Sigmoid colon (tissue), 7 donors: ENCODE data around the gene NRDE2. TPM values are rescaled to one million over a fixed set of nuclear protein-coding genes. Genes with fewer than 3 reads are reported as not detected.

ENCODE experiments used
- DNase-seq: peaks from one replicate; pipeline ENCODE4 v3.0.0-alpha.2; 2019
- H3K27ac ChIP-seq, 4 donors: fragments of 200-600 bp; sonication (generic); one replicate each; pipeline ENCODE4 v1.5.1; 2016 to 2019; ENCODE audit warnings: mild to moderate bottlenecking in 1 of 4
- H3K27me3 ChIP-seq, 3 donors: fragments of 200-600 bp; sonication (generic); one replicate each; pipeline ENCODE4 v1.5.1; 2019; ENCODE audit warnings: mild to moderate bottlenecking in 1 of 3
- H3K36me3 ChIP-seq, 4 donors: fragments of 200-600 bp; sonication (generic); one replicate each; pipeline ENCODE4 v1.5.1; 2016 to 2019
- H3K4me1 ChIP-seq, 4 donors: fragments of 200-600 bp; sonication (generic); one replicate each; pipeline ENCODE4 v1.5.1; 2017 to 2019
- H3K4me3 ChIP-seq, 4 donors: fragments of 200-600 bp; sonication (generic); one replicate each; pipeline ENCODE4 v1.5.1; 2017 to 2019; ENCODE audit warnings: mild to moderate bottlenecking in 2 of 4, moderate library complexity in 1 of 4
- H3K9me3 ChIP-seq, 4 donors: fragments of 200-600 bp in 3 of 4; sonication (generic) in 3 of 4; one replicate each; pipeline versions ENCODE4 v1.5.1 to v1.6.1; 2013 to 2019
- EP300 ChIP-seq, 4 donors: sonication (generic); formaldehyde crosslinking; IDR thresholded peaks; one replicate each; pipeline ENCODE4 v1.6.1; 2017; ENCODE audit warnings: antibody characterized with exemption in 4 of 4
- POLR2A ChIP-seq, 2 donors: fragments of 450-650 bp; IDR thresholded peaks; one replicate each; pipeline ENCODE4 v1.6.1; 2016; ENCODE audit warnings: antibody characterized with exemption in 2 of 2, mild to moderate bottlenecking in 2 of 2, moderate library complexity in 2 of 2
- POLR2AphosphoS5 ChIP-seq, 4 donors: sonication (generic); formaldehyde crosslinking; IDR thresholded peaks; one replicate each; pipeline ENCODE4 v1.6.1; 2017; ENCODE audit warnings: antibody characterized with exemption in 4 of 4
- WGBS, 2 donors: extraction: QIAGEN DNeasy Blood & Tissue Kit; methylation state at CpG; one replicate each; pipeline ENCODE4 v1.1.7; 2013; 5-methylcytosine and 5-hydroxymethylcytosine counted together
- intact Hi-C: fragments of 100-400 bp; cut with DNase I; formaldehyde crosslinking; loops from one replicate; pipeline ENCODE4 v1.15.1; 2023
- polyA plus RNA-seq, 3 donors: library from polyadenylated mRNA; stranded (reverse); fragments of 200-250 nt; gene quantifications; one replicate each; pipeline ENCODE4 v1.2.3, GENCODE V29; 2013
- total RNA-seq, 4 donors: library from RNA; depleted of rRNA; stranded (reverse); fragments of >200 nt; gene quantifications; one replicate each; pipeline ENCODE4 v1.1.0, GENCODE V29; 2016
- TF ChIP-seq, protein P1 (sequence below), 4 experiments: fragments of 450-650 bp in 3 of 4; fragments of 200-600 bp in 1 of 4; IDR thresholded peaks; one replicate each; pipeline ENCODE4 v1.5.1; 2016 to 2019; ENCODE audit warnings: antibody characterized with exemption in 4 of 4, mild to moderate bottlenecking in 3 of 4, moderate library complexity in 2 of 4
- donor health status: healthy with polysubstance abuse.
- donor health status: Bipolar disorder and iron deficiency.
- donor health status: healthy.

NRDE2 gene
- total and polyA plus RNA-seq, 7 donors: 4.8 to 25.2 (median 12.5) TPM

DNA sequence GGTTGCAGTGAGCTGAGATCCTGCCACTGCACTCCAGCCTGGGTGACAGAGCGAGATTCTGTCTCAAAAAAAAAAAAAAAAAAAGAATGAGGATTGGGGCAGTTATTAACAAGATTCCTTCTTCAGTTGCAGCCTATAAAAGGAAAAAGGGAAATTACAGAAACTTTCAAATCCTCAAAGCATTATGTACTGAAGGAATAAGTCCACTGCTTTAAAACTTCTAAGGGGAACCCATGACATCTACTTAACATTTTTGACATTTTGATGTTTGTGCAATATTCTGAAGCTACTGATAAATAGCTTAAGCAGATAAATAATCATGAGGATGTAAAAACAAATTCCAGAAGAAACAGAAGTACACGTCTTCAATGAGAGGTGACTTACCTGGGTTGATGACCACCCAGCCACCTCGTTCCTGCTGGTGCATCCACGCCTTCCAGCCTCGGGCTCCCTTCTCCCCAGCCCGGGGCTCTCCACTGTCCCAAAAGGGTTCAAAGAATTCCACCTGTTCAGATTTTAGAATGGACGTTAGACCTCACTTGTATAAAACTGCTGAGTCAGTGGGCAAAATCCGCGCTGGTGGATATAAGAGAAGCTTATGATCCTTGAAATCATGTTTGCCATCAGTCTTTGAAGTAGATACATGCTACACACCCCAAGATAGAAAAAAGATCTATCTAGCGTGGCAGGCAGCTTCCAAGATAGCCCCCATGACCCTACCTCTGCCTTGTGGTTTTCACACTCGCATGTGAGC is 33.7 kb downstream of the NRDE2 start:
- peak; percentile 39 for DNase-seq
- Histone ChIP-seq H3K27ac (no peak overlapping the region), H3K36me3 (peaks cover 0 to 51% (median 8%) of the 10 kb centered on the region in 4 donors), H3K27me3 (no peaks in the 10 kb centered on the region), H3K4me3 (no peak overlapping the region), H3K9me3 (no peaks in the 10 kb centered on the region), H3K4me1 (peaks cover 0 to 27% (median 19%) of the 10 kb centered on the region in 4 donors)
- intact Hi-C loops: no loop called here
- WGBS, 2 donors: 91 to 95% methylated on average over 11 of the region's 11 CpGs
- TF ChIP-seq POLR2AphosphoS5 (IDR thresholded peaks at IDR 0.05): no peak
- TF ChIP-seq EP300 (IDR thresholded peaks at IDR 0.05): no peak
- TF ChIP-seq, protein P1, sequence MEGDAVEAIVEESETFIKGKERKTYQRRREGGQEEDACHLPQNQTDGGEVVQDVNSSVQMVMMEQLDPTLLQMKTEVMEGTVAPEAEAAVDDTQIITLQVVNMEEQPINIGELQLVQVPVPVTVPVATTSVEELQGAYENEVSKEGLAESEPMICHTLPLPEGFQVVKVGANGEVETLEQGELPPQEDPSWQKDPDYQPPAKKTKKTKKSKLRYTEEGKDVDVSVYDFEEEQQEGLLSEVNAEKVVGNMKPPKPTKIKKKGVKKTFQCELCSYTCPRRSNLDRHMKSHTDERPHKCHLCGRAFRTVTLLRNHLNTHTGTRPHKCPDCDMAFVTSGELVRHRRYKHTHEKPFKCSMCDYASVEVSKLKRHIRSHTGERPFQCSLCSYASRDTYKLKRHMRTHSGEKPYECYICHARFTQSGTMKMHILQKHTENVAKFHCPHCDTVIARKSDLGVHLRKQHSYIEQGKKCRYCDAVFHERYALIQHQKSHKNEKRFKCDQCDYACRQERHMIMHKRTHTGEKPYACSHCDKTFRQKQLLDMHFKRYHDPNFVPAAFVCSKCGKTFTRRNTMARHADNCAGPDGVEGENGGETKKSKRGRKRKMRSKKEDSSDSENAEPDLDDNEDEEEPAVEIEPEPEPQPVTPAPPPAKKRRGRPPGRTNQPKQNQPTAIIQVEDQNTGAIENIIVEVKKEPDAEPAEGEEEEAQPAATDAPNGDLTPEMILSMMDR (IDR thresholded peaks at IDR 0.05): no peak
- TF ChIP-seq POLR2A (IDR thresholded peaks at IDR 0.05): no peak

DNA sequence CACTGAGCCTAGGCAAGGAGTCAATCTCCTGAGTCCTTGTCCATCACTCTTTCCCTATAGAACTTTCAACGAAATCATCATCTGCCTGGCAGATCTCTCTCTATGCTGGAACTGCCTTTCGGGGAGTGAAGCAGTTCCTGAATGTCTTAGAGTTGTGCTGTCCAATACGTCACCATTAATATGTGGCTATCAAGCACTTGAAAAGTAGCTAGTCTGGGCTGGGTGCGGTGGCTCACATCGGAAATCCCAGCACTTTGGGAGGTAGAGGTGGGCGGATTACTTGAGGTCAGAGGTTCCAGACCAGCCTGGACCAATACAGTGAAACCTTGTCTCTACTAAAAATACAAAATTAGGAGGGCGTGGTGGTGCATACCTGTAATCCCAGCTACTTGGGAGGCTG is 35.1 kb downstream of the NRDE2 start:
- Histone ChIP-seq H3K36me3 (peaks cover 5 to 59% (median 6%) of the 10 kb centered on the region in 4 donors), H3K4me1 (peaks cover 0 to 19% (median 10%) of the 10 kb centered on the region in 4 donors), H3K9me3 (no peaks in the 10 kb centered on the region), H3K27ac (peak overlapping the region in 2 of 4 donors; percentile 9 to 45), H3K4me3 (no peak overlapping the region), H3K27me3 (no peaks in the 10 kb centered on the region)
- intact Hi-C loops: no loop called here
- 94% methylated on average over 7 of the region's 7 CpGs for WGBS, 2 donors
- DNase-seq: peak; percentile 48
- TF ChIP-seq EP300 (IDR thresholded peaks at IDR 0.05): no peak

- Histone ChIP-seq H3K4me1 (peaks cover 0 to 13% (median 5%) of the 10 kb centered on the region in 4 donors), H3K27ac (peak overlapping the region in 2 of 4 donors; percentile 9 to 45), H3K36me3 (peaks cover 5 to 65% (median 7%) of the 10 kb centered on the region in 4 donors), H3K27me3 (no peaks in the 10 kb centered on the region), H3K4me3 (no peak overlapping the region), H3K9me3 (no peaks in the 10 kb centered on the region)
- WGBS, 2 donors: 83 to 88% methylated on average over 5 of the region's 5 CpGs
- DNase-seq: peak; percentile 45
- TF ChIP-seq, protein P1 (IDR thresholded peaks at IDR 0.05): no peak
- peak in 1 of 4 donors; percentile 31 for TF ChIP-seq POLR2AphosphoS5 (IDR thresholded peaks at IDR 0.05)
- no peak for TF ChIP-seq EP300 (IDR thresholded peaks at IDR 0.05)
- intact Hi-C loops: no loop called here
Observed at GRCh38 chr14:90295870-90296516, 35.7 kb downstream of the NRDE2 start.

GRCh38 chr14:90294872-90295271 is 36.9 kb downstream of the NRDE2 start:
- 79 to 83% methylated on average over 2 of the region's 2 CpGs for WGBS, 2 donors
- Histone ChIP-seq H3K9me3 (no peaks in the 10 kb centered on the region), H3K36me3 (peaks cover 5 to 76% (median 10%) of the 10 kb centered on the region in 4 donors), H3K27me3 (no peaks in the 10 kb centered on the region), H3K27ac (no peak overlapping the region), H3K4me1 (peaks cover 0 to 11% (median 3%) of the 10 kb centered on the region in 4 donors), H3K4me3 (no peak overlapping the region)
- TF ChIP-seq POLR2AphosphoS5 (IDR thresholded peaks at IDR 0.05): no peak
- TF ChIP-seq, protein P1 (IDR thresholded peaks at IDR 0.05): no peak
- no peak for TF ChIP-seq POLR2A (IDR thresholded peaks at IDR 0.05)
- TF ChIP-seq EP300 (IDR thresholded peaks at IDR 0.05): no peak
- intact Hi-C loops: no loop called here
- DNase-seq: no peak
